Activated naive CD4-positive, alpha-beta T cell treated with Interleukin-2 at 50 U/mL for 16 hours (primary cell): ENCODE data around the gene PLAAT5.

ENCODE experiments used
- DNase-seq: peaks from one replicate; pipeline ENCODE4 v3.0.0-alpha.2; 2020

PLAAT5 gene

DNA sequence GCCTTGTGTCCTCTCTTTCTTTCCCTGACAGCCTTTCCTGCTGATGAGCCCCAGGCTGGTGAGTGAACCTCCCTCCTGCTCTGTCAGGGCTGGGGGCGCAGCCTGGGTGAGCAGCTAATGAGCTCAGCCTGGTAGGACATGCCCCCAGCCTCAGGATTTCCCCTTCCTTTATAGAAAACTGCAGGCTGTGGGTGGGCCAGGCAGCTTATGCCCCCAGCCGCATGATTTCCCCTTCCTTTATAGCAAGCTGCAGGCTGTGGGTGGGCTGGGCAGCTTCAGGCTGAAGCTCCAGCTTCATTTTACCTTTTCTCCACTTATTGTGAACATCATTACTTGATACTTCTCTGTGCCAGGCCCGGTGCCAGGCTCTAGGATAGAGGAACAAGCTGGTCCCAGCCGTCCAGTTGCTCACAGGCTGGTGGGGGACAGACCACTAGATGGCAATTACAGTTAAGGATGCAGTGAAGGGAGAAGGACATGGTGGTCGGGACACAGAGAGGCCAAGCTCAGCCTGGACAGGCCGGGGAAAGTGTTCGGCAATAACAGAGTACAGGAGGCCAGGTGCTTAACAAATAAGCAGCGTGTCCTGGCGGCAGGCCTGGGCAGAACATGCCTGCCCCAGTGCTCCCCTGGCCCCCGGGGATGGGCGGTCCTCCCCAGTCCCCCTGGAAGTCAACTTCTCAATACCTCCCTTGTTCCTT lies 20.2 kb upstream of the PLAAT5 start:
- DNase-seq = no peak

- no peak for DNase-seq
Measured at GRCh38 chr11:63510360-63511047, 19.5 kb upstream of the PLAAT5 start.

GRCh38 chr11:63508745-63509144 lies 17.8 kb upstream of the PLAAT5 start:
- no peak for DNase-seq

DNA sequence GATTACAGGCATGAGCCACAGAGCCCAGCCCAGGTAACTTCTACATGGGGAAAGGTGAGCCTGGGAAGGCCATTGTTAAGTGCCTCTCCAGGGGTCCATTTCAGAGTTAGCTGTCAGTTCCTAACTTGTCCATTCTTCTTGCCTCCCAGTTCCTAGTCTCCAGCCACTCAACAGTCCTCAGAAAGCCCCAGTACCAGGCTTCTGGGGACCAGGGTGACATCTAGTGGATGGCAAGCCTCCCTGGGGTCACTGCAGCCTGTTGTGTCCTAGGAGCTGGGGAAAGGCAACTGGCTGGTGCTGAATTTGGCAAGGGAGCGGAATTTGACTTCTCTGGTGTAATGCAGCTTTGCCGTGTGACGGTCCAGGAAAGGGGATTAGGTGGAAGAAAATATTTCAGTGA lies 17.0 kb upstream of the PLAAT5 start:
- DNase-seq = no peak

DNA sequence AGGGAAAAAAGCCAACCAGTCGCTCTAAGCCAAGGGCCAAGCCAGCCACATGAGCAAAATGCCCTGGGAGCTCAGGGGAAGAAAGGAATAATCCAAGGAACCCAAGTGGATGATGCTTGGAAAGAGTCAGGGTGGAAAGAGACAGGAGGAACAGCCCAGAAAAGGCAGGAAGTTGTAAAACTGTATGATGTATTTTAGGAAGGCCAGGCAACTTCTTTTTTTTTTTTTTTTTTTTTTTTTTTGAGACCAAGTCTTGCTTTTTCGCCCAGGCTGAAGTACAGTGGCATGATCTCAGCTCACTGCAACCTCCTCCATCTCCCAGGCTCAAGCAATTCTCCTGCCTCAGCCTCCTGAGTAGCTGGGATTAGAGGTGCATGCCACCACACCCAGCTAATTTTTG lies 16.5 kb upstream of the PLAAT5 start:
- no peak for DNase-seq

- DNase-seq = no peak
Measured at GRCh38 chr11:63506876-63507275, 15.9 kb upstream of the PLAAT5 start.

DNA sequence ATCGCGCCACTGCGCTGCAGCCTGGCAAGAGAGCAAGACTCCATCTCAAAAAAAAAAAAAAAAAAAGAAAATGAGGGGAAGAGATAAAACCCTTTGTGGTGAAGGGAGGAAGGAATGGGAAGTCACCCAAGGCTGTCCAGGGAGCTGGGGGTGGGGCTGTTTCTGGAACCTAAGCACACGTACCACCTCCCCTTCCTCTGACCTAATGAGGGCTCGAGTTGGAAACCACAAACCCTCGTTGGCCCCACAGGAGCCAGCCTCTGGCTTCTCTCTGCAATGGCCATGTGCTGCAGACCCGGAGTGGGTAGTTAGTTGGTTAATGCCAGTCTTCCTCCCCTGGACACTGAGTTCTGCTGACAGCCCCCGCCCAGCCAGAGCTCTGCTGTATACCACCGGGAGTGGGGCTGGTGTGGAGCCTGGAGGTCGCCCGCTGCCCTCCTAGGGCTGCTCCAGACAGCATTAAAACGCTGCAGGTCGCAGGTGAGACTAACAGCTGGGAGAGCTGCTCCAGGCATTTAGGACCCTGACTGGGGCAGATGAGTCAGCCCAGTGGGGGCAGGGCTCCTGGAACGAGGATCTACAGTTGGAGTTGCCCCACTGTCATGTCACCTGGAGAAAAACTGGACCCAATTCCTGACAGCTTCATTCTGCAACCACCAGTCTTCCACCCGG lies 15.0 kb upstream of the PLAAT5 start, which contains the start of gene LGALS12:
LGALS12 (plus strand) TSS at position 228 of the 672 bp plus-strand sequence; CDS start at position 603, 375 bp downstream.
- no peak for DNase-seq

GRCh38 chr11:63504933-63505586 lies 14.1 kb upstream of the PLAAT5 start:
- DNase-seq = no peak

- no peak for DNase-seq
Measured at GRCh38 chr11:63504054-63504453, 13.1 kb upstream of the PLAAT5 start.

- no peak for DNase-seq
Measured at GRCh38 chr11:63503492-63503891, 12.5 kb upstream of the PLAAT5 start.

GRCh38 chr11:63502252-63502820 lies 11.4 kb upstream of the PLAAT5 start:
- DNase-seq = no peak

- no peak for DNase-seq
Measured at GRCh38 chr11:63501236-63501635, 10.3 kb upstream of the PLAAT5 start.

DNA sequence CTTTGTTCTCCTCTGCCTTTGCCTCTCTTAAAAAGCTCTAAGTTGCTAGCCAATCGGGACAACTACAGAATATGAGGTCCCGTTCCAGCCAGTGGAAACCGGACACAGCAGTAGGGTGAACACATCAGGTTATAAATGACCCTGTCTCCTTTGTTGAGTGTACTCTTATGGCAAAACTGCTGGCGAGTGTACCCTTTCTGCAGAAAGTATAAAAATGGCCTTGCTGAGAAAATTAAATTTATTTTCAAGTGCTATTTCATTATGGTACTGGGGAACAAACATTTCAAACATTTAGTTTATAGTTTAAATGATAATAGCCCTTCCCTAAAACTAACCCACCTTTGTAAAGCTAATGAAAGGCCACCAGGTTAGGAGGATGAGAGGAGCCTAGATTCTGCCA lies 8.9 kb upstream of the PLAAT5 start:
- DNase-seq = no peak

DNA sequence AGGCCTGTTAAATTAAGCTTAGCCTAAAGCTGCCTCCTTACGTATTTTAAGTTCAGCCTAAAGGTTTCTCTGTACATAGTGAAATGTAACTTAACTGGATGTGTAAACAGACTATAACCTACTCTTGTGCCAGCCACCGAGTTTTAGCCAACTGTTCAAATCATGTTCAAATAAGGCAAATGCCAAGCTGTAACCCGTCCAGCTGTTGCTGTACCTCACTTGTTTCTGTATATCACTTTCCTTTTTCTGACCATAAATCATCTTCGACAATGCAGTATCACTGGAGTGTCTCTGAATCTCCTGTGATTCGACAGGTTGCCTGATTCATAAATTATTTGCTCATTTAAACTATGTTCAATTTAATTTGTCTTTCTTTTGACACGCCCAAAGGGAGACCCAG lies 4.0 kb upstream of the PLAAT5 start:
- no peak for DNase-seq

- no peak for DNase-seq
Measured at GRCh38 chr11:63493127-63493526, 2.2 kb upstream of the PLAAT5 start.

DNA sequence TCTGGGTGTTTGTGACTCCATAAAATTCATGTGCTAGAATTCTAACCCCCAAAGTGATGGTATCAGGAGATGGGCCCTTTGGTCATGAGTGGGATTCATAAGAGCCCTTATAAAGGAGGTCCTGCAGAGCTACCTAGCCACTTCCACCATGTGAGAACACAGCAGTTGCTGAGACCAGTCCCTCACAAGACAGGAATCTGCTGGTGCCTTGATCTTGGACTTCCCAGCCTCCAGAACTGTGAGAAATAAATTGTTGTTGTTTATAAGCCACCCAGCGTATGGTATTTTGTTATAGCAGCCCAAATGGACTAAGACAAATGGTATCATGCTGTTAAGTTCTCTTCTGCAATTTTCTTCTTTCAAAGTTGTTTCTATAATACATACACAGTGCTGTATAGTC lies 1.5 kb upstream of the PLAAT5 start:
- no peak for DNase-seq

- DNase-seq = no peak
Measured at GRCh38 chr11:63491636-63492372, 837 bp upstream of the PLAAT5 start.

DNA sequence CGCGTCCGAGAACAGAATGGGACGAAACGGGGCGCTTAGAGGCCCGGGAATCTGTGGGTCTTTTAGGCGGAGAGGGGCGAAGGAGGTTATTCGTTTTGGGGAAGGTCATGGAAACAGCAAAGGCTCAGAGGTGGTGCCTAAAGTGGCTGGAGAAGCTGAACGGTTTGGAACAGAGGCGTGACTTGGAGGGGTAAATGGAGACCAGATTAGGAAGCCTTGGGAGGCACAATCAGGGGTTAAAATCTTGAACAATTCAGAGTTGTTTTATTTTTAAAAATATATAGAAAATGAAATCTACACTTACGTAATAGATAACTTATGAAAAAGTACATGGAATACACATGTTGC lies 247 bp upstream of the PLAAT5 start:
- no peak for DNase-seq

- DNase-seq = no peak
Measured at GRCh38 chr11:63489879-63490278, 1.1 kb downstream of the PLAAT5 start.

DNA sequence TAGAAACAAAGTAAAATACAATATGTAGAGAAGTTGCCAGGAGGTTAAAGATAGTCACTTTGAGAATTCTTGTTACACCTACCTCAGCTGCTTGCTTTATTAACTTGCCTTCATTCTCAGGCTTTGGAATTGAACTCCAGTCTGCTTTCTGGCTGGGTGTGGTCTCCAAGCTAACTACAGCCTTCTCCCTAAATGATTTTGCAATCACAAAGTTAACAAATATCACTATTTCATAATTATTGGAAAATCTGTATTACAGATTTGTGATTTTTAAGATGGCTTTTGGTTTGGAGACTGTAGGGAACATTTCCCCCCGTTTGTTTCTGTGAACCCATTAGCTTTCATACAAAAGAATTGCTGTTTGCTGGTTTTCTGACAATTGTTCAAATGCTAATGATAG lies 2.2 kb downstream of the PLAAT5 start:
- DNase-seq = no peak

DNA sequence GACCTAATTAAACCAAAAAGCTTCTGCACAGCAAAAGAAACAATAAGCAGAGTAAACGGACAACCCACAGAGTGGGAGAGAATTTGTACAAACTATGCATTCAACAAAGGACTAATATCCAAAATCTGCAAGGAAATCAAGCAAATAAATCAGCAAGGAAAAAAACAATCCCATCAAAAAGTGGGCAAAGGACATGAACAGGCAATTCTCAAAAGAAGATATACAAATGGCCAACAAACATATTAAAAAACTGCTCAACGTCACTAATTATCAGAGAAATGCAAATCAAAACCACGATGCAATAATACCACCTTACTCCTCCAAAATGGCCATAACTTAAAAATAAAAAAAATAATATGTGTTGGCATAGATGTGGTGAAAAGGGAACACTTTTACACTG lies 5.2 kb downstream of the PLAAT5 start:
- no peak for DNase-seq

- DNase-seq = no peak
Measured at GRCh38 chr11:63480039-63480438, 10.9 kb downstream of the PLAAT5 start.

DNA sequence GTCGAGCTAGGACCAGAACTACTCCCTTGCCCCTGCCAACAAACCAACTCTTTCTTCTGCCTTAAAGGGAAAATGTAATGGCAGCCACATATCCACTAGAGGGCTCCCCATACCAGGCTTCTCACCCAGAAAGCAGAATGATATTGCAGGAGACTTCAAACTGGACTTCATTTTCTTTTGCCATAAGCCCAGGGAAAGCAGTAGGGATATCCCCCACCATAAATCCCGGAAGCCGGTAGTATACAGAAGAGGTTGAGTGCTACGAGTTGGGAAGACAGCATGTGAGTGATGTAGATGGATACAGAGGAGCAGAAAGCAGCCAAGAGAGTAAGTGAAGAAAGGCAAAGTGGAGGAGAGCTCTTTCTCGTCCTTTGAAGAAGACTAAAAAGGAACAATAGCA lies 12.1 kb downstream of the PLAAT5 start:
- peak; percentile 51 for DNase-seq
